Upper lobe of left lung (tissue), 4 donors: ENCODE measurements around the gene SBNO1.

Experiments
- CTCF ChIP-seq, 6 experiments: fragments of 450-650 bp in 4 of 6; fragments of 200-600 bp in 2 of 6; sonication (generic) in 2 of 6; IDR thresholded peaks; one replicate each; pipeline ENCODE4 v1.5.1; 2016 to 2019; ENCODE audit warnings: antibody characterized with exemption in 6 of 6
- EP300 ChIP-seq, 4 donors: sonication (generic); formaldehyde crosslinking; IDR thresholded peaks; one replicate each; pipeline ENCODE4 v1.5.1; 2017; ENCODE audit warnings: antibody characterized with exemption in 4 of 4, control low read depth in 2 of 4
- POLR2A ChIP-seq, 4 donors: fragments of 450-650 bp; IDR thresholded peaks; one replicate each; pipeline ENCODE4 v1.5.1; 2016 to 2017; ENCODE audit warnings: antibody characterized with exemption in 4 of 4, mild to moderate bottlenecking in 2 of 4
- POLR2AphosphoS5 ChIP-seq, 2 donors: sonication (generic); formaldehyde crosslinking; IDR thresholded peaks; one replicate each; pipeline ENCODE4 v1.5.1; 2017; ENCODE audit warnings: antibody characterized with exemption in 2 of 2

- TF ChIP-seq POLR2A (IDR thresholded peaks at IDR 0.05), result no peak
- no peak for TF ChIP-seq CTCF (IDR thresholded peaks at IDR 0.05)
- TF ChIP-seq POLR2AphosphoS5 (IDR thresholded peaks at IDR 0.05), result no peak
- TF ChIP-seq EP300 (IDR thresholded peaks at IDR 0.05), result no peak
Measured at GRCh38 chr12:123358035-123358434, 6.6 kb downstream of the SBNO1 start.
